ENCODE data around the gene LAMC2.

The LAMC2 gene

DNA sequence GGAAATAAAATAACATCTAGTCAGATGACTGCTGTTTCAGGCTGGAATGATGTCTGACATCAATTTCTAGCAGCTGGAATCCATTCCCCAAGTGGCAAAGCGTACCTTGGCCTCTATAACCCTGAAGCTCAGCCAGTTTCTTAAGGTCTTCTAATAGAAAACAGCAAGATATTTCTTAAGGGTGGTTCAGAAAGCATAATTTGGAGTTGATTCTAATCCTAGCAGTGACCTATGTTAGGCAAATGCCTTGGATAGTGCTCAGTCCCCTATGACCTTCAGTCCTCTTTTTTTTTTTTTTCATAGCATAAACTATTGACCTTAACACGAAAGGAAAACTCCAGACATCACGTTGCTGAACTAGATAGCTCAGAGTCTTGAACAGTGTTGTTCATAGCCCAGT is 56.5 kb downstream of the LAMC2 start:
- no peak for TF ChIP-seq CTCF (IDR thresholded peaks at IDR 0.05; ENCODE audit: control insufficient read depth, extremely low read depth, insufficient read depth)
- H3K4me3 ChIP-seq (ENCODE audit: low read depth, low read length), result no peak overlapping the region
- DNase-seq (ENCODE audit: low read depth), result no peak

DNA sequence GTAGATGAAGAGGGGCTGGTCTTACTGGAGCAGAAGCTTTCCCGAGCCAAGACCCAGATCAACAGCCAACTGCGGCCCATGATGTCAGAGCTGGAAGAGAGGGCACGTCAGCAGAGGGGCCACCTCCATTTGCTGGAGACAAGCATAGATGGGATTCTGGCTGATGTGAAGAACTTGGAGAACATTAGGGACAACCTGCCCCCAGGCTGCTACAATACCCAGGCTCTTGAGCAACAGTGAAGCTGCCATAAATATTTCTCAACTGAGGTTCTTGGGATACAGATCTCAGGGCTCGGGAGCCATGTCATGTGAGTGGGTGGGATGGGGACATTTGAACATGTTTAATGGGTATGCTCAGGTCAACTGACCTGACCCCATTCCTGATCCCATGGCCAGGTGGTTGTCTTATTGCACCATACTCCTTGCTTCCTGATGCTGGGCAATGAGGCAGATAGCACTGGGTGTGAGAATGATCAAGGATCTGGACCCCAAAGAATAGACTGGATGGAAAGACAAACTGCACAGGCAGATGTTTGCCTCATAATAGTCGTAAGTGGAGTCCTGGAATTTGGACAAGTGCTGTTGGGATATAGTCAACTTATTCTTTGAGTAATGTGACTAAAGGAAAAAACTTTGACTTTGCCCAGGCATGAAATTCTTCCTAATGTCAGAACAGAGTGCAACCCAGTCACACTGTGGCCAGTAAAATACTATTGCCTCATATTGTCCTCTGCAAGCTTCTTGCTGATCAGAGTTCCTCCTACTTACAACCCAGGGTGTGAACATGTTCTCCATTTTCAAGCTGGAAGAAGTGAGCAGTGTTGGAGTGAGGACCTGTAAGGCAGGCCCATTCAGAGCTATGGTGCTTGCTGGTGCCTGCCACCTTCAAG is 57.3 kb downstream of the LAMC2 start:
- H3K4me3 ChIP-seq (ENCODE audit: low read depth, low read length), result no peak overlapping the region
- TF ChIP-seq CTCF (IDR thresholded peaks at IDR 0.05; ENCODE audit: control insufficient read depth, extremely low read depth, insufficient read depth), result no peak
- DNase-seq (ENCODE audit: low read depth), result no peak

- no peak for TF ChIP-seq CTCF (IDR thresholded peaks at IDR 0.05; ENCODE audit: control insufficient read depth, extremely low read depth, insufficient read depth)
- DNase-seq (ENCODE audit: low read depth), result no peak
- no peak overlapping the region for H3K4me3 ChIP-seq (ENCODE audit: low read depth, low read length)
Observed at GRCh38 chr1:183244466-183244865, 58.4 kb downstream of the LAMC2 start.

DNA sequence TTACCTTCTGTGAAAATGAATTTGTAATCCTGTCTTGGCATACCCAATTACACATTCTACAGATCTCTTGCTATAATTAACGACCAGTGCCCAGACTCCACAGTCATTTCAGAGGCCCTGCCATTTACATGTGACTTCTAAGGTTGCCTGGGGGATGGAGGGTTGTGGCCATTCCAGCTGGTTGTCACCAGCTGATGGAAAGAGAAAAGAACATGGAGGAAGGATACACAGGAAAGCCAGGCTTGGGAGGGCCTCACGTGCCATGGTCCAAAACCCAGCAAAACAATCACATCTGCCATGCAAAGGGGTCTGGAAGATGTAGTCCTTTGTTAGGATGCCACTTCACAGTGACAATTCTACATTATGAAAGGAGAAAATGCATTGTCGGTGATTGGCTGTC is 59.3 kb downstream of the LAMC2 start:
- no peak for DNase-seq (ENCODE audit: low read depth)
- TF ChIP-seq CTCF (IDR thresholded peaks at IDR 0.05; ENCODE audit: control insufficient read depth, extremely low read depth, insufficient read depth), result no peak
- no peak overlapping the region for H3K4me3 ChIP-seq (ENCODE audit: low read depth, low read length)

- DNase-seq (ENCODE audit: low read depth), result no peak
- no peak for TF ChIP-seq CTCF (IDR thresholded peaks at IDR 0.05; ENCODE audit: control insufficient read depth, extremely low read depth, insufficient read depth)
- no peak overlapping the region for H3K4me3 ChIP-seq (ENCODE audit: low read depth, low read length)
Observed at GRCh38 chr1:183246436-183246835, 60.4 kb downstream of the LAMC2 start.

DNA sequence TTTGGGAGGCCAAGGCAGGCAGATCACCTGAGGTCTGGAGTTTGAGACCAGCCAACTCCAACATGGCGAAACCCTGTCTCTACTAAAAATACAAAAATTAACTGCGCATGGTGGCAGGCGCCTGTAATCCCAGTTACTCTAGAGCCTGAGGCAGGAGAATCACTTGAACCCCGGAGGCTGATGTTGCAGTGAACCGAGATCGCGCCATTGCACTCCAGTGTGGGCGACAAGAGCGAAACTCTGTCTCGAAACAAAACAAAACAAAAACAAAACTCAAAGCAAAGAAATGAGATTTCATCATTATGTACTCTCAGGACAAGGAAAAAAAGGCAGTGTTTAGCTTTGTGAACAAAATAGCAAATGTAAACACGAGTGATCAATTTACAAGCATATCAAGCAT is 61.0 kb downstream of the LAMC2 start:
- TF ChIP-seq CTCF (IDR thresholded peaks at IDR 0.05; ENCODE audit: control insufficient read depth, extremely low read depth, insufficient read depth), result no peak
- no peak for DNase-seq (ENCODE audit: low read depth)
- no peak overlapping the region for H3K4me3 ChIP-seq (ENCODE audit: low read depth, low read length)

DNA sequence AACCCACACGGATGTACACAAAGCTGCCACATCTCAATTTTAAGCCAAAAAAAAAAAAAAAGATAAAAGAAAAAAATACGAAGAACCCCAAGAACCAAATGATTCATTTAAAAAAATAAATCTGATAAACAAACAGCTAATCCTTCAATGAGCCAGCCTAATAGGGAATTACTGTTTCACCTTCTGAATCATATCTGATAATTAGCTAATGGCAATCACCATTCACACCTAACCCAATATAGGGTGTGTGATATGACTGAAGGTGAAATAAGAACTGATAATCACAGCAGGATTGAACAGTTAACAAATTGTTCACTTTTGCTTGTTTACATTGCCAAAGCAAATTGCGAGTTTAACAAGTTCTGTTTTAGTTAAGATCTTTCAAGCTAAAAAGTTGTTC is 61.4 kb downstream of the LAMC2 start:
- no peak for TF ChIP-seq CTCF (IDR thresholded peaks at IDR 0.05; ENCODE audit: control insufficient read depth, extremely low read depth, insufficient read depth)
- no peak for DNase-seq (ENCODE audit: low read depth)
- H3K4me3 ChIP-seq (ENCODE audit: low read depth, low read length), result no peak overlapping the region
